ENCODE results near the gene DNAH8. TPM values are rescaled to one million over a fixed set of nuclear protein-coding genes. Genes with fewer than 3 reads are reported as not detected.

DNAH8 gene
- polyA plus RNA-seq, 1 of the 3 experiments (the other 2 are of a cell fraction), result not detected

DNA sequence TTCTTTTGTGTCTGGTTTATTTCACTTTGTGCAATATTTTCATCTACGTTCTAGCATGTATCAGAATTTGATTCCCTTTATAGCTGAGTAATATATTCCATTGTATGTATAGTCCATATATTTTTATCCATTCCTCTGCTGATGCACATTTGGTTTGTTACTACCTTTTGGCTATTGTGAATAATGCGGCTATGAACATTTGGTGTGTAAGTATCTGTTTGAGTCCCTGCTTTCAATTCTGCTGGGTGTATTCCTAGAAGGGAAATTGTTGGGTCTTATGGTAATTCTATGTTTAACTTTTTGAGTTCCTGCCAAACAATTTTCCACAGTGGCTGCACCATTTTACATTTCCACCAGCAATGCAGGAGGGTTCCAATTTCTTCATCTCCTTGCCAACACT lies 52.4 kb downstream of the DNAH8 start:
- WGBS (ENCODE audit: low lambda C conversion rate), result 77% methylated on average over 2 of the region's 2 CpGs
- no peak for TF ChIP-seq GATA2 (CRISPR knock-in tag; IDR thresholded peaks at IDR 0.05)
- TF ChIP-seq FOXJ3 (CRISPR knock-in tag; IDR thresholded peaks at IDR 0.05), result no peak
- no peak for TF ChIP-seq NRF1 (IDR thresholded peaks at IDR 0.05; ENCODE audit: low read depth, low read length)
- TF ChIP-seq TEAD4 (IDR thresholded peaks at IDR 0.05; ENCODE audit: borderline replicate concordance, insufficient read depth), result no peak
- no peak for TF ChIP-seq POLR2AphosphoS5 (IDR thresholded peaks at IDR 0.05; ENCODE audit: low read depth, low read length)
- no peak for TF ChIP-seq EZH2phosphoT487 (IDR thresholded peaks at IDR 0.05; ENCODE audit: borderline replicate concordance, low read depth)
- TF ChIP-seq NFIC (IDR thresholded peaks at IDR 0.05; ENCODE audit: borderline replicate concordance), result no peak
- no peak for TF ChIP-seq IRF3 (IDR thresholded peaks at IDR 0.05; ENCODE audit: low read depth, low read length)
- TF ChIP-seq, protein P1, sequence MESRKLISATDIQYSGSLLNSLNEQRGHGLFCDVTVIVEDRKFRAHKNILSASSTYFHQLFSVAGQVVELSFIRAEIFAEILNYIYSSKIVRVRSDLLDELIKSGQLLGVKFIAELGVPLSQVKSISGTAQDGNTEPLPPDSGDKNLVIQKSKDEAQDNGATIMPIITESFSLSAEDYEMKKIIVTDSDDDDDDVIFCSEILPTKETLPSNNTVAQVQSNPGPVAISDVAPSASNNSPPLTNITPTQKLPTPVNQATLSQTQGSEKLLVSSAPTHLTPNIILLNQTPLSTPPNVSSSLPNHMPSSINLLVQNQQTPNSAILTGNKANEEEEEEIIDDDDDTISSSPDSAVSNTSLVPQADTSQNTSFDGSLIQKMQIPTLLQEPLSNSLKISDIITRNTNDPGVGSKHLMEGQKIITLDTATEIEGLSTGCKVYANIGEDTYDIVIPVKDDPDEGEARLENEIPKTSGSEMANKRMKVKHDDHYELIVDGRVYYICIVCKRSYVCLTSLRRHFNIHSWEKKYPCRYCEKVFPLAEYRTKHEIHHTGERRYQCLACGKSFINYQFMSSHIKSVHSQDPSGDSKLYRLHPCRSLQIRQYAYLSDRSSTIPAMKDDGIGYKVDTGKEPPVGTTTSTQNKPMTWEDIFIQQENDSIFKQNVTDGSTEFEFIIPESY (IDR thresholded peaks at IDR 0.05; ENCODE audit: borderline replicate concordance, low read depth), result no peak
- TF ChIP-seq CHD2 (IDR thresholded peaks at IDR 0.05; ENCODE audit: low read length, partially characterized antibody), result no peak
- TF ChIP-seq EP300 (IDR thresholded peaks at IDR 0.05; ENCODE audit: borderline replicate concordance in 1 of 2, low read depth in 1 of 2, low read length in 1 of 2), result no peak
- no peak for TF ChIP-seq SIN3A (IDR thresholded peaks at IDR 0.05; ENCODE audit: borderline replicate concordance, low read depth, low read length)
- no peak for TF ChIP-seq FOSL2 (IDR thresholded peaks at IDR 0.05; ENCODE audit: borderline replicate concordance, low read depth)
- no peak for TF ChIP-seq RCOR1 (IDR thresholded peaks at IDR 0.05; ENCODE audit: low read length)
- no peak for TF ChIP-seq PBX3 (IDR thresholded peaks at IDR 0.05)
- no peak for TF ChIP-seq YY1 (IDR thresholded peaks at IDR 0.05; ENCODE audit: low read depth)
- TF ChIP-seq RXRA (IDR thresholded peaks at IDR 0.05; ENCODE audit: borderline replicate concordance, low read depth), result no peak
- TF ChIP-seq USF1 (IDR thresholded peaks at IDR 0.05; ENCODE audit: borderline replicate concordance, low read depth), result no peak
- no peak for TF ChIP-seq GABPA (IDR thresholded peaks at IDR 0.05; ENCODE audit: low read depth)
- no peak for DNase-seq
- no peaks in the 10 kb centered on the region for H3K9me2 ChIP-seq
- H3K79me2 ChIP-seq (ENCODE audit: insufficient read depth), result no peaks in the 10 kb centered on the region
- H3K4me3 ChIP-seq (ENCODE audit: low read depth in 2 of 2, low read length in 1 of 2), result no peak overlapping the region
- no peaks in the 10 kb centered on the region for H3K27me3 ChIP-seq (ENCODE audit: insufficient read depth)
- no peaks in the 10 kb centered on the region for H3K9me3 ChIP-seq
- H3K4me1 ChIP-seq (ENCODE audit: control insufficient read depth in 1 of 2, insufficient read depth in 2 of 2, low read depth in 1 of 2, low read length in 1 of 2), result peaks cover 0 to 4% of the 10 kb centered on the region in 2 experiments; a peak in 2 of 4 replicates
- no peaks in the 10 kb centered on the region for H3F3A ChIP-seq (replicated peaks; ENCODE audit: insufficient read depth)
- no peaks in the 10 kb centered on the region for H3K36me3 ChIP-seq (replicated peaks in 1 of 2; ENCODE audit: control insufficient read depth in 1 of 2, insufficient read depth in 2 of 2, low read length in 1 of 2)
- H4K20me1 ChIP-seq (ENCODE audit: insufficient read depth), result no peaks in the 10 kb centered on the region
- H3K4me2 ChIP-seq, result no peak overlapping the region
- H3K27ac ChIP-seq (ENCODE audit: low read depth in 2 of 2, low read length in 1 of 2), result no peak overlapping the region
- ChIA-PET CTCF (no interaction called here), POLR2A (no interaction called here)
- no peak overlapping the region for H2AFZ ChIP-seq (ENCODE audit: low read depth)
- no peak overlapping the region for H3K9ac ChIP-seq
